Endothelial cell of umbilical vein (primary cell): ENCODE measurements around the gene NGEF. TPM values are rescaled to one million over a fixed set of nuclear protein-coding genes. Genes with fewer than 3 reads are reported as not detected.

Experiments used
- BruUV-seq: library from RNA; stranded (reverse); fragments of 400-500 nt; replicated peaks from 2 replicates; lab custom pipeline; 2021; lab: Mats Ljungman, UMichigan
- CTCF ChIA-PET: fragments of 300-600, 350-600 bp; sonication (Branson Sonifier 250); formaldehyde crosslinking; loops from one replicate; lab custom pipeline; 2021; ENCODE audit warnings: antibody characterized with exemption, inconsistent platforms; lab: Charles Lee
- POLR2A ChIA-PET: fragments of 300-600, 350-600 bp; sonication (Branson Sonifier 250); formaldehyde crosslinking; loops from one replicate; lab custom pipeline; 2021; ENCODE audit warnings: antibody characterized with exemption, inconsistent platforms; lab: Charles Lee
- DNase-seq: peaks from one replicate; pipeline ENCODE4 v3.0.0-alpha.2; 2011; ENCODE audit warnings: low read depth, low spot score
- FAIRE-seq: peaks from 2 replicates; lab custom pipeline; 2011; peaks lifted over from hg19 to GRCh38; lab: Jason Lieb, UNC
- H2AFZ ChIP-seq: 2 replicates; pipeline ENCODE4 v1.6.0; 2012; ENCODE audit warnings: low read depth, low read length, control low read depth, inconsistent platforms
- H3K27ac ChIP-seq: 2 replicates; pipeline ENCODE4 v1.5.1; 2011; ENCODE audit warnings: low read depth, mild to moderate bottlenecking, control low read depth, low read length, moderate library complexity; ENCODE audit not compliant: insufficient read depth
- H3K27me3 ChIP-seq, 2 experiments: 2 replicates each; pipeline versions ENCODE4 v1.6.0 to v1.6.1; 2011; ENCODE audit warnings: low read length in 2 of 2, mixed read lengths in 1 of 2; ENCODE audit not compliant: control insufficient read depth in 2 of 2, insufficient read depth in 2 of 2
- H3K36me3 ChIP-seq, 2 experiments: 2 replicates in 1 of 2; 3 replicates in 1 of 2; pipeline ENCODE4 v1.5.1; 2011; ENCODE audit warnings: low read length in 2 of 2, mild to moderate bottlenecking in 1 of 2, moderate library complexity in 1 of 2; ENCODE audit not compliant: control insufficient read depth in 2 of 2, insufficient read depth in 2 of 2; ENCODE audit errors: extremely low read depth in 1 of 2
- H3K4me1 ChIP-seq: 3 replicates; pipeline ENCODE4 v1.5.1; 2011; ENCODE audit warnings: mild to moderate bottlenecking, low read length; ENCODE audit not compliant: control insufficient read depth, insufficient read depth; ENCODE audit errors: extremely low read depth
- H3K4me2 ChIP-seq: 2 replicates; pipeline ENCODE4 v1.6.1; 2011; ENCODE audit warnings: low read length, control low read depth, mixed read lengths; ENCODE audit not compliant: insufficient read depth
- H3K4me3 ChIP-seq, 3 experiments: fragments of 200-600 bp in 1 of 3; sonication (generic), shearing (Covaris generic) in 1 of 3; replicated peaks in 1 of 3; 2 replicates each; pipeline ENCODE4 v1.5.1; 2011 to 2016; ENCODE audit warnings: control low read depth in 3 of 3, low read length in 3 of 3, mild to moderate bottlenecking in 2 of 3, inconsistent platforms in 1 of 3, low read depth in 1 of 3, moderate library complexity in 1 of 3; ENCODE audit not compliant: insufficient read depth in 1 of 3
- H3K79me2 ChIP-seq: 2 replicates; pipeline ENCODE4 v1.6.0; 2012; ENCODE audit warnings: low read length, inconsistent platforms; ENCODE audit not compliant: control insufficient read depth, insufficient read depth
- H3K9ac ChIP-seq: replicated peaks from 2 replicates; pipeline ENCODE3; 2011; ENCODE audit warnings: low read length, control low read depth; ENCODE audit not compliant: insufficient read depth; ENCODE audit errors: extremely low read depth
- H3K9me1 ChIP-seq: replicated peaks from 3 replicates; pipeline ENCODE4 v1.6.0; 2011; ENCODE audit warnings: mild to moderate bottlenecking, low read length; ENCODE audit not compliant: control insufficient read depth, insufficient read depth; ENCODE audit errors: extremely low read depth
- H3K9me3 ChIP-seq: replicated peaks from 2 replicates; pipeline ENCODE4 v1.5.1; 2012; ENCODE audit warnings: low read length, inconsistent platforms; ENCODE audit not compliant: control insufficient read depth, insufficient read depth
- H4K20me1 ChIP-seq: replicated peaks from 2 replicates; pipeline ENCODE3; 2011; ENCODE audit warnings: mild to moderate bottlenecking, low read length; ENCODE audit not compliant: control insufficient read depth, insufficient read depth; ENCODE audit errors: extremely low read depth
- CTCF ChIP-seq, 2 donors: IDR thresholded peaks; 1 replicate in 1 of 2; 2 replicates in 1 of 2; pipeline ENCODE4 v1.5.1; 2011; ENCODE audit warnings: low read length in 2 of 2, mild to moderate bottlenecking in 2 of 2, moderate library complexity in 2 of 2, control low read depth in 1 of 2, inconsistent platforms in 1 of 2, low read depth in 1 of 2; ENCODE audit not compliant: insufficient read depth in 1 of 2; ENCODE audit errors: extremely low read depth in 1 of 2
- EZH2 ChIP-seq: IDR thresholded peaks from 2 replicates; pipeline ENCODE4 v1.6.1; 2012; ENCODE audit warnings: borderline replicate concordance, low read depth, mild to moderate bottlenecking, moderate library complexity, low read length, inconsistent platforms; ENCODE audit not compliant: severe bottlenecking
- FOS ChIP-seq: IDR thresholded peaks from 2 replicates; pipeline ENCODE4 v1.6.1; 2011; ENCODE audit warnings: mild to moderate bottlenecking, low read length, moderate library complexity, borderline replicate concordance; ENCODE audit not compliant: insufficient read depth
- GATA2 ChIP-seq: IDR thresholded peaks from 2 replicates; pipeline ENCODE4 v1.7.0; 2011; ENCODE audit warnings: low read depth, mild to moderate bottlenecking, moderate library complexity, mixed read lengths, low read length; ENCODE audit not compliant: insufficient read length, insufficient read depth
- JUN ChIP-seq: IDR thresholded peaks from 2 replicates; pipeline ENCODE4 v1.6.1; 2011; ENCODE audit warnings: borderline replicate concordance, low read depth; ENCODE audit not compliant: insufficient read length, insufficient read depth
- MAX ChIP-seq: IDR thresholded peaks from 2 replicates; pipeline ENCODE4 v1.6.1; 2011; ENCODE audit not compliant: insufficient read depth, insufficient read length
- MYC ChIP-seq: IDR thresholded peaks from one replicate; pipeline ENCODE4 v1.6.1; 2011; ENCODE audit warnings: mild to moderate bottlenecking, low read depth, low read length
- POLR2A ChIP-seq: IDR thresholded peaks from 2 replicates; pipeline ENCODE4 v1.6.1; 2012; ENCODE audit warnings: low read depth, mild to moderate bottlenecking, control low read depth, low read length
- POLR2AphosphoS5 ChIP-seq: IDR thresholded peaks from 2 replicates; pipeline ENCODE4 v1.6.1; 2012; ENCODE audit warnings: low read depth, mild to moderate bottlenecking, control low read depth, low read length, moderate library complexity; ENCODE audit not compliant: insufficient read depth
- dilution Hi-C: fragments of 300-500 bp; cut with MboI; formaldehyde crosslinking; loops from one replicate; pipeline ENCODE4 v1.15.0; 2019; ENCODE audit warnings: low sequenced_read_pairs; ENCODE audit not compliant: extremely low pct_ligation_motif_present
- intact Hi-C: fragments of 100-400 bp; cut with micrococcal nuclease; formaldehyde crosslinking; loops from one replicate; pipeline ENCODE4 v1.10.0; 2022
- polyA plus RNA-seq, 4 experiments: library from polyadenylated mRNA; depleted of rRNA in 3 of 4; stranded (reverse) in 3 of 4; unstranded in 1 of 4; fragments of >200 nt; gene quantifications; 2 replicates each; pipeline versions ENCODE4 v1.2.1 to v1.2.3, GENCODE V29; 2011 to 2012; ENCODE audit warnings: missing spikeins in 1 of 4
- total RNA-seq: library from RNA; stranded (reverse); gene quantifications from 2 replicates; pipeline ENCODE4 v1.2.3, GENCODE V29; 2021

NGEF gene
- total and polyA plus RNA-seq, 2 donors (not counting 3 experiments of a cell fraction or from before 2014, with no cell fraction given): 0.22 to 0.41 TPM

- Histone ChIP-seq H3K36me3 (no peaks in the 10 kb centered on the region), H3K27me3 (peaks cover 0 to 6% of the 10 kb centered on the region in 2 experiments), H4K20me1 (no peaks in the 10 kb centered on the region), H3K4me3 (no peak overlapping the region), H3K4me2 (no peak overlapping the region), H2AFZ (no peak overlapping the region), H3K4me1 (no peaks in the 10 kb centered on the region), H3K9me3 (no peaks in the 10 kb centered on the region), H3K9ac (no peak overlapping the region), H3K9me1 (no peaks in the 10 kb centered on the region), H3K27ac (no peak overlapping the region), H3K79me2 (no peaks in the 10 kb centered on the region)
- TF ChIP-seq POLR2AphosphoS5 (no peak), MYC (no peak), GATA2 (no peak), MAX (no peak), POLR2A (no peak), JUN (no peak), FOS (no peak)
- intact Hi-C loops: no loop called here
- ChIA-PET POLR2A (no interaction called here), CTCF (interaction anchor here (1.2 to 1.4 kb wide), 2 partner anchors 9 to 45 kb away, joined by 5 to 6 read pairs; no protein-coding TSS in a partner anchor)
- FAIRE-seq: no peak
- DNase-seq: no peak
- no TSS peak for BruUV-seq
- dilution Hi-C loops: no loop called here
These were observed 64.0 kb downstream of the NGEF start for GRCh38 chr2:232949016-232949415.

GRCh38 chr2:232942831-232943230, 70.2 kb downstream of the NGEF start:
- dilution Hi-C loops: no loop called here
- no peak for FAIRE-seq
- POLR2A ChIA-PET: no interaction called here

More at GRCh38 chr2:232942831-232943230, 70.2 kb downstream of the NGEF start:
- Histone ChIP-seq H3K4me2 (no peak overlapping the region), H4K20me1 (no peaks in the 10 kb centered on the region), H3K4me1 (no peaks in the 10 kb centered on the region), H3K4me3 (no peak overlapping the region), H2AFZ (no peak overlapping the region), H3K36me3 (no peaks in the 10 kb centered on the region), H3K9me3 (no peaks in the 10 kb centered on the region), H3K27ac (no peak overlapping the region), H3K9me1 (no peaks in the 10 kb centered on the region), H3K9ac (no peak overlapping the region), H3K79me2 (no peaks in the 10 kb centered on the region), H3K27me3 (peaks cover 2 to 4% of the 10 kb centered on the region in 2 experiments)
- no peak for DNase-seq
- no TSS peak for BruUV-seq
- intact Hi-C loops: no loop called here
- TF ChIP-seq MYC: no peak
- no peak for TF ChIP-seq GATA2
- TF ChIP-seq MAX: no peak
- TF ChIP-seq JUN: no peak
- no peak for TF ChIP-seq EZH2
- TF ChIP-seq CTCF (IDR thresholded peaks at IDR 0.05; ENCODE audit: extremely low read depth in 1 of 2, insufficient read depth in 1 of 2, low read depth in 1 of 2, low read length in 2 of 2): no peak
- no peak for TF ChIP-seq POLR2A
- TF ChIP-seq POLR2AphosphoS5: no peak
- TF ChIP-seq FOS: no peak
- CTCF ChIA-PET: interaction anchor here (0.6 to 1.2 kb wide), 3 partner anchors 18 to 192 kb away, joined by 3 to 5 read pairs (median 3); no protein-coding TSS in a partner anchor
